Heart left ventricle (tissue), 13 donors: ENCODE results near the gene KRT40.

ENCODE experiments used
- POLR2A ChIP-seq, 2 donors: fragments of 450-650 bp; IDR thresholded peaks; one replicate each; pipeline ENCODE4 v1.6.1; 2017; ENCODE audit warnings: antibody characterized with exemption in 2 of 2, mild to moderate bottlenecking in 2 of 2, moderate library complexity in 2 of 2
- TF ChIP-seq, protein P1 (sequence below), 12 donors: fragments of 200-600 bp; sonication (generic) in 4 of 12; IDR thresholded peaks; one replicate each; pipeline versions ENCODE4 v1.5.0 to v1.8.0; 2018 to 2022; ENCODE audit warnings: antibody characterized with exemption in 12 of 12, mild to moderate bottlenecking in 5 of 12
- donor health status: ischemic (EF 13 %, LVEDD 7.1; RV severe dilation, severe dysfunction).
- donor health status: DM: no; HTN: yes; CAD: no.
- donor health status: DM: no; HTN: no; CAD: no.
- donor health status: ischemic (EF 25% LVEDD 6.9; RV normal size, moderate dysfunction).
- donor health status: ischemic (EF 25% LVEDD 5.7; RV mildly dilated, moderate dysfunction).
- donor health status: ischemic (EF 35%, LVEDD 5.7; RV mildly dilated, moderate dysfunction).
- donor health status: nonischemic (EF 11% LVEDD 7.7; RV severe dilation, severe dysfunction).
- donor health status: DM: yes; HTN: yes; CAD: no.
- donor health status: PGD.
- donor health status: ischemic (EF 29% LVEDD 5.4; RV normal size, mild dysfunction).
- donor health status: nonischemic (EF 23%, LVEDD 6.1; RV moderate dilation, normal function).

DNA sequence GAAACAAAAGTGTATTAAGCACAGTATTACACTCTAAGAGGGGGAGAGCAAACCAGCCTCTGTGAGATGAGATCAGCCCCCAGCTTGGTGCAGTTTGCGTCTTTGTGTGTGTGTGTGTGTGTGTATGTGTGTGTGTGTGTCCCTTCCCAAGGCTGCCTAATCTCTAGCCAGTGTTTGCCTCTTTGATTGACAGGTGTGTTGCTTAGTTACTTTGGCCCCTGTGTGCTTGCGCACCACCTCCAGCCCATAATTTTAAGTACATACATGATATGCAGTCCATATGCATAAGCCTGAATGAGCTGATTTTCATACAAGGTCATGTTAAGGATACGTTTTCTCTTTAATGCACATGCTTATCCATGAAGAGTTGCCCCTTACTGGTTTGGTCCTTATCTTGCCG, 17.7 kb upstream of the KRT40 start:
- TF ChIP-seq, protein P1, sequence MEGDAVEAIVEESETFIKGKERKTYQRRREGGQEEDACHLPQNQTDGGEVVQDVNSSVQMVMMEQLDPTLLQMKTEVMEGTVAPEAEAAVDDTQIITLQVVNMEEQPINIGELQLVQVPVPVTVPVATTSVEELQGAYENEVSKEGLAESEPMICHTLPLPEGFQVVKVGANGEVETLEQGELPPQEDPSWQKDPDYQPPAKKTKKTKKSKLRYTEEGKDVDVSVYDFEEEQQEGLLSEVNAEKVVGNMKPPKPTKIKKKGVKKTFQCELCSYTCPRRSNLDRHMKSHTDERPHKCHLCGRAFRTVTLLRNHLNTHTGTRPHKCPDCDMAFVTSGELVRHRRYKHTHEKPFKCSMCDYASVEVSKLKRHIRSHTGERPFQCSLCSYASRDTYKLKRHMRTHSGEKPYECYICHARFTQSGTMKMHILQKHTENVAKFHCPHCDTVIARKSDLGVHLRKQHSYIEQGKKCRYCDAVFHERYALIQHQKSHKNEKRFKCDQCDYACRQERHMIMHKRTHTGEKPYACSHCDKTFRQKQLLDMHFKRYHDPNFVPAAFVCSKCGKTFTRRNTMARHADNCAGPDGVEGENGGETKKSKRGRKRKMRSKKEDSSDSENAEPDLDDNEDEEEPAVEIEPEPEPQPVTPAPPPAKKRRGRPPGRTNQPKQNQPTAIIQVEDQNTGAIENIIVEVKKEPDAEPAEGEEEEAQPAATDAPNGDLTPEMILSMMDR (IDR thresholded peaks at IDR 0.05): no peak
- TF ChIP-seq POLR2A (IDR thresholded peaks at IDR 0.05): no peak
